ENCODE results near the gene TOP1.

TOP1 gene

GRCh38 chr20:41054847-41055230, 26.2 kb downstream of the TOP1 start:
- Histone ChIP-seq H3K27ac (ENCODE audit: low read depth, low read length) (no peak overlapping the region), H3K4me3 (ENCODE audit: low read depth in 1 of 2, low read length in 2 of 2) (no peak overlapping the region), H3K9me3 (ENCODE audit: control insufficient read depth in 1 of 2, low read length in 2 of 2) (no peaks in the 10 kb centered on the region), H3K27me3 (ENCODE audit: control insufficient read depth in 1 of 2, insufficient read depth in 2 of 2, low read length in 2 of 2) (no peaks in the 10 kb centered on the region), H3K9ac (ENCODE audit: low read depth in 1 of 2, low read length in 2 of 2) (no peak overlapping the region), H3K4me1 (ENCODE audit: control insufficient read depth in 1 of 2, insufficient read depth in 2 of 2, low read length in 2 of 2) (peaks cover 46 to 47% of the 10 kb centered on the region in 2 donors), H3K36me3 (ENCODE audit: control insufficient read depth in 1 of 2, insufficient read depth in 2 of 2, low read length in 2 of 2) (no peaks in the 10 kb centered on the region)

- H3K27ac ChIP-seq (ENCODE audit: low read depth, low read length), result no peak overlapping the region
- no peaks in the 10 kb centered on the region for H3K9me3 ChIP-seq (ENCODE audit: control insufficient read depth in 1 of 2, low read length in 2 of 2)
- peaks cover 39 to 41% of the 10 kb centered on the region in 2 donors for H3K4me1 ChIP-seq (ENCODE audit: control insufficient read depth in 1 of 2, insufficient read depth in 2 of 2, low read length in 2 of 2)
Observed at GRCh38 chr20:41055679-41056078, 27.1 kb downstream of the TOP1 start.

GRCh38 chr20:41057999-41058673, 29.5 kb downstream of the TOP1 start:
- no peak overlapping the region for H3K27ac ChIP-seq (ENCODE audit: low read depth, low read length)
- H3K4me1 ChIP-seq (ENCODE audit: control insufficient read depth in 1 of 2, insufficient read depth in 2 of 2, low read length in 2 of 2), result peaks cover 17 to 18% of the 10 kb centered on the region in 2 donors
- no peak overlapping the region for H3K4me3 ChIP-seq (ENCODE audit: low read depth in 1 of 2, low read length in 2 of 2)
- H3K9ac ChIP-seq (ENCODE audit: low read depth in 1 of 2, low read length in 2 of 2), result no peak overlapping the region
- H3K9me3 ChIP-seq (ENCODE audit: control insufficient read depth in 1 of 2, low read length in 2 of 2), result no peaks in the 10 kb centered on the region
- H3K27me3 ChIP-seq (ENCODE audit: control insufficient read depth in 1 of 2, insufficient read depth in 2 of 2, low read length in 2 of 2), result no peaks in the 10 kb centered on the region
- H3K36me3 ChIP-seq (ENCODE audit: control insufficient read depth in 1 of 2, insufficient read depth in 2 of 2, low read length in 2 of 2), result peaks cover 7 to 12% of the 10 kb centered on the region in 2 donors

More at GRCh38 chr20:41055679-41056078, 27.1 kb downstream of the TOP1 start:
- no peak overlapping the region for H3K4me3 ChIP-seq (ENCODE audit: low read depth in 1 of 2, low read length in 2 of 2)
- H3K36me3 ChIP-seq (ENCODE audit: control insufficient read depth in 1 of 2, insufficient read depth in 2 of 2, low read length in 2 of 2), result no peaks in the 10 kb centered on the region
- H3K9ac ChIP-seq (ENCODE audit: low read depth in 1 of 2, low read length in 2 of 2), result no peak overlapping the region
- H3K27me3 ChIP-seq (ENCODE audit: control insufficient read depth in 1 of 2, insufficient read depth in 2 of 2, low read length in 2 of 2), result no peaks in the 10 kb centered on the region

GRCh38 chr20:41058674-41059635, 30.3 kb downstream of the TOP1 start:
- Histone ChIP-seq H3K36me3 (ENCODE audit: control insufficient read depth in 1 of 2, insufficient read depth in 2 of 2, low read length in 2 of 2) (peaks cover 7 to 14% of the 10 kb centered on the region in 2 donors), H3K9ac (ENCODE audit: low read depth in 1 of 2, low read length in 2 of 2) (no peak overlapping the region), H3K4me3 (ENCODE audit: low read depth in 1 of 2, low read length in 2 of 2) (no peak overlapping the region), H3K4me1 (ENCODE audit: control insufficient read depth in 1 of 2, insufficient read depth in 2 of 2, low read length in 2 of 2) (peaks cover 11 to 13% of the 10 kb centered on the region in 2 donors), H3K9me3 (ENCODE audit: control insufficient read depth in 1 of 2, low read length in 2 of 2) (no peaks in the 10 kb centered on the region), H3K27me3 (ENCODE audit: control insufficient read depth in 1 of 2, insufficient read depth in 2 of 2, low read length in 2 of 2) (no peaks in the 10 kb centered on the region), H3K27ac (ENCODE audit: low read depth, low read length) (no peak overlapping the region)

GRCh38 chr20:41061155-41061554, 32.5 kb downstream of the TOP1 start:
- Histone ChIP-seq H3K27ac (ENCODE audit: low read depth, low read length) (no peak overlapping the region), H3K36me3 (ENCODE audit: control insufficient read depth in 1 of 2, insufficient read depth in 2 of 2, low read length in 2 of 2) (peaks cover 7 to 20% of the 10 kb centered on the region in 2 donors), H3K4me1 (ENCODE audit: control insufficient read depth in 1 of 2, insufficient read depth in 2 of 2, low read length in 2 of 2) (peaks cover 3 to 4% of the 10 kb centered on the region in 2 donors), H3K4me3 (ENCODE audit: low read depth in 1 of 2, low read length in 2 of 2) (no peak overlapping the region), H3K9me3 (ENCODE audit: control insufficient read depth in 1 of 2, low read length in 2 of 2) (no peaks in the 10 kb centered on the region), H3K9ac (ENCODE audit: low read depth in 1 of 2, low read length in 2 of 2) (no peak overlapping the region), H3K27me3 (ENCODE audit: control insufficient read depth in 1 of 2, insufficient read depth in 2 of 2, low read length in 2 of 2) (no peaks in the 10 kb centered on the region)

- Histone ChIP-seq H3K4me3 (ENCODE audit: low read depth in 1 of 2, low read length in 2 of 2) (no peak overlapping the region), H3K9me3 (ENCODE audit: control insufficient read depth in 1 of 2, low read length in 2 of 2) (no peaks in the 10 kb centered on the region), H3K36me3 (ENCODE audit: control insufficient read depth in 1 of 2, insufficient read depth in 2 of 2, low read length in 2 of 2) (peaks cover 15 to 20% of the 10 kb centered on the region in 2 donors), H3K9ac (ENCODE audit: low read depth in 1 of 2, low read length in 2 of 2) (no peak overlapping the region), H3K27ac (ENCODE audit: low read depth, low read length) (no peak overlapping the region), H3K4me1 (ENCODE audit: control insufficient read depth in 1 of 2, insufficient read depth in 2 of 2, low read length in 2 of 2) (no peaks in the 10 kb centered on the region), H3K27me3 (ENCODE audit: control insufficient read depth in 1 of 2, insufficient read depth in 2 of 2, low read length in 2 of 2) (no peaks in the 10 kb centered on the region)
Observed at GRCh38 chr20:41063442-41063841, 34.8 kb downstream of the TOP1 start.

- Histone ChIP-seq H3K9me3 (ENCODE audit: control insufficient read depth in 1 of 2, low read length in 2 of 2) (no peaks in the 10 kb centered on the region), H3K36me3 (ENCODE audit: control insufficient read depth in 1 of 2, insufficient read depth in 2 of 2, low read length in 2 of 2) (peaks cover 15 to 20% of the 10 kb centered on the region in 2 donors)
Observed at GRCh38 chr20:41064377-41064776, 35.8 kb downstream of the TOP1 start.

GRCh38 chr20:41065716-41066115, 37.1 kb downstream of the TOP1 start:
- Histone ChIP-seq H3K9ac (ENCODE audit: low read depth in 1 of 2, low read length in 2 of 2) (no peak overlapping the region), H3K27me3 (ENCODE audit: control insufficient read depth in 1 of 2, insufficient read depth in 2 of 2, low read length in 2 of 2) (no peaks in the 10 kb centered on the region), H3K36me3 (ENCODE audit: control insufficient read depth in 1 of 2, insufficient read depth in 2 of 2, low read length in 2 of 2) (peaks cover 15 to 20% of the 10 kb centered on the region in 2 donors), H3K4me3 (ENCODE audit: low read depth in 1 of 2, low read length in 2 of 2) (no peak overlapping the region), H3K9me3 (ENCODE audit: control insufficient read depth in 1 of 2, low read length in 2 of 2) (no peaks in the 10 kb centered on the region), H3K4me1 (ENCODE audit: control insufficient read depth in 1 of 2, insufficient read depth in 2 of 2, low read length in 2 of 2) (no peaks in the 10 kb centered on the region), H3K27ac (ENCODE audit: low read depth, low read length) (no peak overlapping the region)

More at GRCh38 chr20:41064377-41064776, 35.8 kb downstream of the TOP1 start:
- no peaks in the 10 kb centered on the region for H3K27me3 ChIP-seq (ENCODE audit: control insufficient read depth in 1 of 2, insufficient read depth in 2 of 2, low read length in 2 of 2)
- H3K27ac ChIP-seq (ENCODE audit: low read depth, low read length), result no peak overlapping the region
- no peak overlapping the region for H3K4me3 ChIP-seq (ENCODE audit: low read depth in 1 of 2, low read length in 2 of 2)
- H3K9ac ChIP-seq (ENCODE audit: low read depth in 1 of 2, low read length in 2 of 2), result no peak overlapping the region
- no peaks in the 10 kb centered on the region for H3K4me1 ChIP-seq (ENCODE audit: control insufficient read depth in 1 of 2, insufficient read depth in 2 of 2, low read length in 2 of 2)

- Histone ChIP-seq H3K27me3 (ENCODE audit: control insufficient read depth in 1 of 2, insufficient read depth in 2 of 2, low read length in 2 of 2) (no peaks in the 10 kb centered on the region), H3K36me3 (ENCODE audit: control insufficient read depth in 1 of 2, insufficient read depth in 2 of 2, low read length in 2 of 2) (peaks cover 6 to 8% of the 10 kb centered on the region in 2 donors), H3K27ac (ENCODE audit: low read depth, low read length) (no peak overlapping the region), H3K4me1 (ENCODE audit: control insufficient read depth in 1 of 2, insufficient read depth in 2 of 2, low read length in 2 of 2) (peaks cover 17 to 22% of the 10 kb centered on the region in 2 donors), H3K9me3 (ENCODE audit: control insufficient read depth in 1 of 2, low read length in 2 of 2) (no peaks in the 10 kb centered on the region), H3K9ac (ENCODE audit: low read depth in 1 of 2, low read length in 2 of 2) (no peak overlapping the region), H3K4me3 (ENCODE audit: low read depth in 1 of 2, low read length in 2 of 2) (no peak overlapping the region)
Observed at GRCh38 chr20:41068806-41069205, 40.2 kb downstream of the TOP1 start.

All from duodenal mucosa (tissue), 2 donors.